ENCODE results near the gene PITX3. TPM values are rescaled to one million over a fixed set of nuclear protein-coding genes. Genes with fewer than 3 reads are reported as not detected.

The PITX3 gene
- total and polyA plus RNA-seq, 9 of the 15 experiments (the other 6 are each of a cell fraction or from before 2014, with no cell fraction given): 0.30 to 0.98 (median 0.95) TPM; not detected in 6

DNA sequence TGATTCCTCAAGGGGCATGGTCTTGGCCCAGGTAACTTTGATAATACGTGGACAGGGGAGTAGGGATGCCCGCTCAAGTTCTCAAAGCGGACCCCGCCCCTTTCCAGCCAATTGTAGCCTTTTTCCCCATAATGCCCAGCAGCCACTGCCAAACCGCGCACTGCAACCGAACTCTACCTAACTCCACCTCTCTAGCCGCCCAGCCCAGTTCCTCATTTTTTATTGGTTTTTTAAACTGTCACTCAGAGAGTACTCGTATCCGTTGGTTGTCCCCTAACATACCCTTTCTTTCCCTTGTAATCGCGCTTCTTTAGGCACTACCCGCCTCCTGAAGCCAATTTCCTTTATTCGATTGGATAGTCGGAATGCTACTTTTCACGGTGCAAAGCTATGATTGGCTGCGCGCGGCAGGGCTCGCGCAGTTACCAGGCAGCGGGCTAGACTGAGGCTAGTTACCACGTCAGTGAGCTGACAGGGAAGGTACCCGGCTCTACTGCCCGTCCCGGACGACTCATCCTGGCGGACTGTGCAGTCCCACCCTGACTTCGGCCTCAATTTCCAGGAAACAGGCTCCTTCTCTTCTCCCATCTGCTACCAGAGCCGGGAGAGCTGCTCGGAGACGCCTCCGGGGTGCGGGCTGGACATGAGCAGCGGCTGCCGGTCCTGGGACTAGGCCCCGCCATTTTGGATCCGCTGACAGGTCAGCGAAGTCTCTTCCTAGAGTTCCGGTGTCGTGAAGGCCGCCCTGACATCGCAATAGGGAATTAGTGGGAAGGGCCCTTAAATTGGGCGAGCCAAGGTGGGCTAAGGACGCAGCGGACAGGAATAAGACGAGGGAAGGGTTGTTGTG, 4.0 kb upstream of the PITX3 start, which contains the start of gene GBF1 (continued):
- TF ChIP-seq, protein P1, sequence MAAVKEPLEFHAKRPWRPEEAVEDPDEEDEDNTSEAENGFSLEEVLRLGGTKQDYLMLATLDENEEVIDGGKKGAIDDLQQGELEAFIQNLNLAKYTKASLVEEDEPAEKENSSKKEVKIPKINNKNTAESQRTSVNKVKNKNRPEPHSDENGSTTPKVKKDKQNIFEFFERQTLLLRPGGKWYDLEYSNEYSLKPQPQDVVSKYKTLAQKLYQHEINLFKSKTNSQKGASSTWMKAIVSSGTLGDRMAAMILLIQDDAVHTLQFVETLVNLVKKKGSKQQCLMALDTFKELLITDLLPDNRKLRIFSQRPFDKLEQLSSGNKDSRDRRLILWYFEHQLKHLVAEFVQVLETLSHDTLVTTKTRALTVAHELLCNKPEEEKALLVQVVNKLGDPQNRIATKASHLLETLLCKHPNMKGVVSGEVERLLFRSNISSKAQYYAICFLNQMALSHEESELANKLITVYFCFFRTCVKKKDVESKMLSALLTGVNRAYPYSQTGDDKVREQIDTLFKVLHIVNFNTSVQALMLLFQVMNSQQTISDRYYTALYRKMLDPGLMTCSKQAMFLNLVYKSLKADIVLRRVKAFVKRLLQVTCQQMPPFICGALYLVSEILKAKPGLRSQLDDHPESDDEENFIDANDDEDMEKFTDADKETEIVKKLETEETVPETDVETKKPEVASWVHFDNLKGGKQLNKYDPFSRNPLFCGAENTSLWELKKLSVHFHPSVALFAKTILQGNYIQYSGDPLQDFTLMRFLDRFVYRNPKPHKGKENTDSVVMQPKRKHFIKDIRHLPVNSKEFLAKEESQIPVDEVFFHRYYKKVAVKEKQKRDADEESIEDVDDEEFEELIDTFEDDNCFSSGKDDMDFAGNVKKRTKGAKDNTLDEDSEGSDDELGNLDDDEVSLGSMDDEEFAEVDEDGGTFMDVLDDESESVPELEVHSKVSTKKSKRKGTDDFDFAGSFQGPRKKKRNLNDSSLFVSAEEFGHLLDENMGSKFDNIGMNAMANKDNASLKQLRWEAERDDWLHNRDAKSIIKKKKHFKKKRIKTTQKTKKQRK (IDR thresholded peaks at IDR 0.05; ENCODE audit: borderline replicate concordance, low read depth, low read length): peak; percentile 85; the same call in 1 of the 2 replicates
- TF ChIP-seq PHB2 (IDR thresholded peaks at IDR 0.05; ENCODE audit: low read depth) (no peak), RB1 (IDR thresholded peaks at IDR 0.05; ENCODE audit: low read depth) (peak; percentile 58; the same call in 1 of the 2 replicates), TRIM28 (IDR thresholded peaks at IDR 0.05) (0 out of 2 replicates have a peak, but pooled peaks have one; percentile 19), CREB1 (IDR thresholded peaks at IDR 0.05) (peak; percentile 80), CREB1 (CRISPR knock-in tag; IDR thresholded peaks at IDR 0.05) (0 out of 2 replicates have a peak, but pooled peaks have one; percentile 65), ZFX (CRISPR knock-in tag; IDR thresholded peaks at IDR 0.05) (peak; percentile 74), ZNF212 (CRISPR knock-in tag; IDR thresholded peaks at IDR 0.05) (no peak), LEF1 (IDR thresholded peaks at IDR 0.05) (0 out of 2 replicates have a peak, but pooled peaks have one; percentile 16), PHF8 (IDR thresholded peaks at IDR 0.05; ENCODE audit: borderline replicate concordance, low read length) (peak; percentile 94), NFYB (IDR thresholded peaks at IDR 0.05; ENCODE audit: extremely low read depth, insufficient read length) (peak; percentile 66), SPI1 (IDR thresholded peaks at IDR 0.05; ENCODE audit: borderline replicate concordance, low read depth, low read length) (peak; percentile 93), HCFC1 (IDR thresholded peaks at IDR 0.05; ENCODE audit: low read depth, low read length) (peak; percentile 31; the same call in 1 of the 2 replicates), NEUROD1 (IDR thresholded peaks at IDR 0.05; ENCODE audit: borderline replicate concordance, low read depth, low read length, partially characterized antibody) (peak; percentile 94), CBX8 (IDR thresholded peaks at IDR 0.05; ENCODE audit: borderline replicate concordance, extremely low read depth, low read depth, low read length, poor library complexity, severe bottlenecking) (no peak), POLR2G (IDR thresholded peaks at IDR 0.05; ENCODE audit: low read depth, low read length) (peak; percentile 91), ZNF696 (CRISPR knock-in tag; conservative IDR thresholded peaks at IDR 0.05) (no peak), FOS (IDR thresholded peaks at IDR 0.05; ENCODE audit: extremely low read depth, insufficient read length) (peak; percentile 94), KLF10 (CRISPR knock-in tag; IDR thresholded peaks at IDR 0.05) (no peak)
- TF ChIP-seq, protein P2, sequence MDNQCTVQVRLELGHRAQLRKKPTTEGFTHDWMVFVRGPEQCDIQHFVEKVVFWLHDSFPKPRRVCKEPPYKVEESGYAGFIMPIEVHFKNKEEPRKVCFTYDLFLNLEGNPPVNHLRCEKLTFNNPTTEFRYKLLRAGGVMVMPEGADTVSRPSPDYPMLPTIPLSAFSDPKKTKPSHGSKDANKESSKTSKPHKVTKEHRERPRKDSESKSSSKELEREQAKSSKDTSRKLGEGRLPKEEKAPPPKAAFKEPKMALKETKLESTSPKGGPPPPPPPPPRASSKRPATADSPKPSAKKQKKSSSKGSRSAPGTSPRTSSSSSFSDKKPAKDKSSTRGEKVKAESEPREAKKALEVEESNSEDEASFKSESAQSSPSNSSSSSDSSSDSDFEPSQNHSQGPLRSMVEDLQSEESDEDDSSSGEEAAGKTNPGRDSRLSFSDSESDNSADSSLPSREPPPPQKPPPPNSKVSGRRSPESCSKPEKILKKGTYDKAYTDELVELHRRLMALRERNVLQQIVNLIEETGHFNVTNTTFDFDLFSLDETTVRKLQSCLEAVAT (IDR thresholded peaks at IDR 0.05): peak in 1 of 2 experiments; percentile 86; a peak in 1 of 4 replicates
- TF ChIP-seq, protein P3, sequence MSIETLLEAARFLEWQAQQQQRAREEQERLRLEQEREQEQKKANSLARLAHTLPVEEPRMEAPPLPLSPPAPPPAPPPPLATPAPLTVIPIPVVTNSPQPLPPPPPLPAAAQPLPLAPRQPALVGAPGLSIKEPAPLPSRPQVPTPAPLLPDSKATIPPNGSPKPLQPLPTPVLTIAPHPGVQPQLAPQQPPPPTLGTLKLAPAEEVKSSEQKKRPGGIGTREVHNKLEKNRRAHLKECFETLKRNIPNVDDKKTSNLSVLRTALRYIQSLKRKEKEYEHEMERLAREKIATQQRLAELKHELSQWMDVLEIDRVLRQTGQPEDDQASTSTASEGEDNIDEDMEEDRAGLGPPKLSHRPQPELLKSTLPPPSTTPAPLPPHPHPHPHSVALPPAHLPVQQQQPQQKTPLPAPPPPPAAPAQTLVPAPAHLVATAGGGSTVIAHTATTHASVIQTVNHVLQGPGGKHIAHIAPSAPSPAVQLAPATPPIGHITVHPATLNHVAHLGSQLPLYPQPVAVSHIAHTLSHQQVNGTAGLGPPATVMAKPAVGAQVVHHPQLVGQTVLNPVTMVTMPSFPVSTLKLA (conservative IDR thresholded peaks at IDR 0.05): peak; percentile 75 to 83; a peak in 3 of 4 replicates
